GM21717 (cell line): ENCODE measurements around the gene ZNHIT2.
"Not testable (repeated sequence)": the region's sequence is repeated elsewhere in the genome, so short reads cannot be mapped to it uniquely, and the experiment has no call there.

Source experiments
- ATAC-seq: cut with Tn5 transposase; IDR thresholded peaks from one replicate; pipeline ENCODE4 v1.9.1; 2021; ENCODE audit warnings: mild to moderate bottlenecking, moderate library complexity; ENCODE audit not compliant: unreplicated experiment

ZNHIT2 gene

DNA sequence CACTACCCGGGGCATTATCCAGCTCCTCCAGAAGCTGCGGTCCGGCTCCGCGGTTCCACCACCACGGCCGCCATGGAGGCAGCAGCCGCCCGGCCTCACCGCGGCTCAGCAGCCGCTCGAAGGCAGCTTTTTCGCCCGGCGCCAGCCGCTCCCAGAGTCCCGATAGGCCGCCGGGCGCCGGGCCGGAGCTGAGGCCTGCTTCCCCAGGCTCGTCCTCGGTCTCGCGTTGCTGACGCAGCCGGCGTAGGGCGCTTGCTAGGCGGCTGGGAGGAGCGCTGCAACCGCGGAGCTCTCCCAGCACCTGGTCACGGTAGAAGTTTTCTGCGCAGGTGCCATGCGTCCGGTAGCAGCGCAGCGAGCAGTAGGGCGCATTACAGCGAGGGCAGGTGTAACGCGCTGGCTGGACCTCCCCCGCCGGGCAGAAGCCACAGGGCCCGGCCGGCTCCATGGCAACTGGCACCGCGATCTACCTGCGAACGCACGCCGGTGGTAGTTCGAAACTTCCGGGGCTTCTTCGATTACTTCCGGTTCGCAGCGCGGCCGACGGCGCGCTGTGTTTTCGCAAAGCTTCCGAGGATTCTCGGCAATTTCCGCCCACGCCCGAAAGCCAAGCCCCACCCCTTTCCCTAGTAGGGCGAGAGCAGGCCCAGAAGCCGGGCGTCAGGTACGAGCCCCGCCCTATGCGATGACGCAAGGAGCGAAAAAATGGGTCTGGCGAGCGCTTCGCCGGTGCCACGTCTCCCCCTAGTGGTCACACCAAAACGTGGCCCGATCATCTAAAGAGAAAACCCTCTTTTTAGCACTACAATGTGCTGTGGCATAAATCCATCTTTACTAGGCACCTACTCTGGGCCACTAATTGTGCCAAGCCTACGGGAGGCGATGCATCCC is at the start of gene ZNHIT2:
ZNHIT2 (minus strand) TSS at position 496 of the 891 bp plus-strand sequence; CDS start at position 448, 48 bp downstream.
- peak; percentile 42 for ATAC-seq

DNA sequence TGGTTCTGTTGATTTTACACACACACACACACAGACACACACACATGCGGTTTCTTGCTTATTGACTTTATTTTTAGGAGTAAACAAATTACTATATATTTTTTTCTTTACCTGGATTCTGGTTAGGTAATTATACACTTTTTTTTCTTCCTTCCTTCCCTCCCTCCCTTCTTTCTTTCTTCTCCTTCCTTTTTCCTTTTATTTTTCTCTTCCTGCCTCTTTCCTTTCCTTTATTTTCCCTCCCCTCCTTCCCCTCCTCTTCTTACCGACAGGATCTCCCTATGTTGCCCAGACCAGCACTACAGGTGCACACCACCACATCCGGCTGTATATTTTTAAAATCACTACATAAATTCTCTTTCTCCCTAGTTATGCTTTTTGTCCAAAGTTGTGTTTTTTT is 49.4 kb upstream of the ZNHIT2 start:
- no peak for ATAC-seq

DNA sequence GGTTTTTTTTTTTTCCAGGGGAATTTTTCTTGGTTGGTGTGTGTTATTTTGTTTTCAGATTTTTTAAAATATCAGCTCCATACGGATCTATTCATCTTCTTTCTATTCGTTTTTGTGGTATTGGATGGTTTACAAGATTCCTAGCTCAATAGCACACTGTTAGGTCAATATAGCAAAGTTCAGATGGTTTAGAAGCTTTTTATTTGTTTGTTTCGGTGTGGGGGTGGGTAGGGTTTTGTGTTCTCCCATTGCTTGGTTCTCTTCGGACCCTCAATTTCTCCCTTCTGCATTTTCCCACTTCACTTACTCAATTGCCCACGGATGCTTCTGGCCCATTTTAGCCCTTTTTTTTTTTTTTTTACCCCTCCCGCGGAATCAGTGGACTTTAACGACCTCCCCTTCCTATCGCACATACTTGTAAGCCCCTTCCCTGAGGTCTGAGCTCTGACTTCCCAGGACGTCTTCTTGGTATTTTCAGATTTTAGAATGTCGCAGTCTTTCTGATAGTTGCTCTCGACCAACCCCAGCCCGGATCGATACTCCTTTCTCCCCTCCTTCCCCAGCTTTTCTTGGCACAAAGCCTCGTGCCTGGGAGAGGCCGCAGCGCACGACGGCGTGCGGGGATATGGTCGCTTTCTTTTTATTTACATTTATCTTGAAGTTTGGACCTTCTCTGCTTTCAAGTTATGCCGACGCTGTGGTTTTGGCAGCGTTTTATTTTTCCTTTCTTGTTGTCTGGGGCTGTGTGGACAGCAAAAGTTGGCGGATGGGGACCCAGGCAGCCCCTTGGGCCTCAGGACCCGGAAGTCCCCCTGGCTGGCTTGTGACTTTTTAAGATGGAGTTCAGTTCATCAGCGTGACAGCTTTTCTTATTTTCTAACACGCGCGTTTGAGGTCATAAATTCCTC is 48.2 kb upstream of the ZNHIT2 start:
- no peak for ATAC-seq

DNA sequence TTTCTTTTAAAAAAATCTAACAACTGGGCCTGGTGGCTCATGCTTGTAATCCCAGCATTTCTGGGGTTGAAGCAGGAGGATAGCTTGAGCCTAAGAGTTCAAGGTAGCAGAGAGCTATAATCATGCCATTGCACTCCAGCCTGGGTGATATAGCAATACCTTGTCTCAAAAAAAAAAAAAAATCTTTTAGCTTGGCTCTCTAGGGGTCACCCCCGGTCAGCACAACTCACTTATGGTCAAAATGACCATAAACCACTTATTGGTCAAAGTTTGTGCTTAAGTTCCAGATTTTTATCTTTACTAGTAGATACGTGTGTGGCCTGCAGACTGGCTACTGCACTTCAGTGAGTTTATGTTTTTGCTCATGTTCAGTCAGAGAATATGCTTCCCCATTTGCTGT is 46.2 kb upstream of the ZNHIT2 start:
- ATAC-seq = no peak

DNA sequence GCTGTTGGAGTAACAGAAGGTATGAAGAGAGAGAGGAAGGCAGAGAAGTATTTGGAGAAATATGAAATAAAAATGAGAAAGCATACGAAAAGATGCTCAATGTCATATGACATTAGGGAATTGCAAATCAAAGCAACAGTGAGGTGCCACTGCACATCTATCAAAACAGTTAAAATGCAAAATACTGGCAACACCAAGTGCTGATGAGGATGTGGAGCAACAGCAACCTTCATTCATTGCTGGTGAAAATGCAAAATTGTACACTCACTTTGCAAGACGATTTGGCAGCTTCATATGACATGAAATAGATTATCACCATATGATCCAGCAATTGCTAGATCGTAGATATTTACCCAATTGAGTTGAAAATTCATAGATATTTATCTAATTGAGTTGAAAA is 43.1 kb upstream of the ZNHIT2 start:
- ATAC-seq = no peak

DNA sequence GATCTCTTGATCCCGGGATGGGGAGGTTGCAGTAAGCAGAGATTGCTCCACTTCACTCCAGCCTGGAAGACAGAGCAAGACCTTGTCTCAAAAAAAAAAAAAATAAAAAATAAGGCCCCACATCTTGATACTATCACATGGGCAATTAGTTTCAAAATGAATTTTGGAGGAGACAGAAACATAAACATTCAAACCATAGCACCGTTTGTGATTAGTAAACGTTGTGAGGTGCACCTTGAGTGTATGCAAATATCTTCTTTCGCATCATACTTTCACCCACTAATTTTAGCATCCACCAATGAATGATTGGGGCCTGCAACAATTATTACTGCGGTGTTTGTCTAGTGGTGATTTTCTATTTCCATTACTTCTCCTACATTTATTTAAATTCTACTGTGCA is 41.5 kb upstream of the ZNHIT2 start:
- peak; percentile 64 for ATAC-seq

DNA sequence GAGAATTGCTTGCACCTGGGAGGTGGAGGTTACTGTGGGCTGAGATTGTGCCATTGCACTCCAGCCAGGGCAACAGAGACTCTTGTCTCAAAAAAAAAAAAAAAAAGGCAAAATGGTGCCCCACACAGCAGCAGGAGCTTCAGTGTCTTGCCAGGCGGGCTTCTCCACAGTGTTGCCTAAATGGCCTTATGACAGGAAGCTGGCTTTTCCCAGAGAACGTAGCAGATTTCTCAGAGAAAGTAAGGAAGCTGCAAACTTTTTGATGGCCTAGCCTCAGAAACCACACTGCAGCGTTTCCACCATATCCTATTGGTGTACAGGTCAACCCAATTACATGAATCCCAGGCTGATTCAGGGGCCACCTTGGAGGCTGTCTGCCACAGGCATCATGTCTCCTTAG is 39.8 kb upstream of the ZNHIT2 start:
- ATAC-seq = no peak

DNA sequence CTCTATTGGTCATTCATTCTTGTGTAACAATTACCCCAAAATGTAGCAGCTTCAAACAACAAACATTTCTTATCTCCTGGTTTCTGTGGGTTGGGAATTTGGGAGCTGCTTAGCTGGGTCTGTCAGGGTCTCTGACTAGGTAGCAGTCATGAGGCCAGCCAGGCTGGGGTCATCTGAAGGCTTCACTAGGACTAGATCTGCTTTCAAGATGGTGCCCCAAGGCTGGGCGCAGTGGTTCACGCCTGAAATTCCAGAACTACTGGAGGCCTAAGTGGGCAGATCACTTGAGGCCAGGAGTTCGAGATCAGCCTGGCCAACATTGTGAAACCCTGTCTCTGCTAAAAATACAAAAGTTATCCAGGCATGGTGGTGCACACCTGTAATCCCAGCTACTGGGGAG is 39.4 kb upstream of the ZNHIT2 start:
- ATAC-seq = no peak

DNA sequence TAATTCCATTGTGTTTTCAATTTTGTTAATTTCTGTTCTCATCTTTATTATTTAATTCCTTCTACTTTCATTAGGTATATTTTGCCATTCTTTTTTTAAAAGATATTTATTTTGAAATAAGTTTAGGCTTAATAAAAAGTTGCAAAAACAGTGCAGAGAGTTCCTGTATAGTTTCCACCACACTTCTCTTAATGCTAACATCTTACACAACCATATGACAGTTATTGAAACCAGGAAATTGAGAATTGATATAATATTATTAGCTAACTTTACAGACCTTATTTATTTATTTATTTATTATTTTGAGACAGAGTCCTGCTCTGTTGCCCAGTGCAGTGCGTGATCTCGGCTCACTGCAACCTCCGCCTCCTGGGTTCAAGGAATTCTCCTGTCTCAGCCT is 38.8 kb upstream of the ZNHIT2 start:
- no peak for ATAC-seq

DNA sequence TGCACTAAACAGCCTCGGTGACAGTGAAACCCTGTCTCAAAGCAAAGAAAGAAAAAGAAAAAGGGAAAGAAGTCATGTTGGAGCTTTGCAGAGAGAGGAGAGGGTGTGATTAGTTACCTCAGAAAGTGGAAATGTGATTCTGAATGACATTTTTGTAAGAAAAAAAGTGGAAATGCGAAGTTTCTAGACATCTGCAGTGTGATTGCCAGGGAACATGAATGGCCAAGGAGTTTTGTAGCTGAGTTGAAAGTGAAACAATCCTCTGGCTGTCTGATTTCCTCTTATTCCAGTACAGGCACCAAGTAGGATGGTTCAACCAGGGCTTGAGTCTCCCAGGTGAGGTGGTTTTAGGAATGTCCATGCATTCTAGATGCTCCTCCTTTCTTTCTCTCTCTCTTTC is 34.6 kb upstream of the ZNHIT2 start:
- ATAC-seq = no peak

DNA sequence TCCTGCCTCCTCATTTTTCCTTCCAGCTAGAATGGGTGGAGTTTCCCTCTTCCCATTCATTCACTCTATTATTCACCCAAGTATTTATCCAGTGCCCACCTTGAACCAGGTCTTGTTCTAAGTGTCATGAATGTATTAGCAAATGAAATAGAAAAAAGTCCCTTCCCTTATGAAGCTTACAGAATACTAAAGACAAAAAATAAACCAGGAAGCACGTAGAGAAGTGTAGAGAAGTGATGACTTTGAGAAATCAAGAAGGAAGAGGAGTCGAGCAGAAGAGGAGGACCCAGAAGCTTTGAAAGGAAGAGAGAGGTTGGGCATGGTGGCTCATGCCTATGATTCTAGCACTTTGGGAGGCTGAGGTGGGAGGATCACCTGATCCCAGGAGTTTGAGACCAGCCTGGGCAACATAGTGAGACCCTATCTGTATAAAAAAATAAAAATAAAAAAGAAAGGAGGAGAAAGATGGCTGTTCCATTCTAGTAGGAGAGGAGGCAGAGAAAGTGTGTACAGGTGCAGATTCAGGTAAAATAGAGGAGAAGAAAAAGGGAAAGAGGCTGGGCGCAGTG is 33.9 kb upstream of the ZNHIT2 start:
- ATAC-seq = no peak

DNA sequence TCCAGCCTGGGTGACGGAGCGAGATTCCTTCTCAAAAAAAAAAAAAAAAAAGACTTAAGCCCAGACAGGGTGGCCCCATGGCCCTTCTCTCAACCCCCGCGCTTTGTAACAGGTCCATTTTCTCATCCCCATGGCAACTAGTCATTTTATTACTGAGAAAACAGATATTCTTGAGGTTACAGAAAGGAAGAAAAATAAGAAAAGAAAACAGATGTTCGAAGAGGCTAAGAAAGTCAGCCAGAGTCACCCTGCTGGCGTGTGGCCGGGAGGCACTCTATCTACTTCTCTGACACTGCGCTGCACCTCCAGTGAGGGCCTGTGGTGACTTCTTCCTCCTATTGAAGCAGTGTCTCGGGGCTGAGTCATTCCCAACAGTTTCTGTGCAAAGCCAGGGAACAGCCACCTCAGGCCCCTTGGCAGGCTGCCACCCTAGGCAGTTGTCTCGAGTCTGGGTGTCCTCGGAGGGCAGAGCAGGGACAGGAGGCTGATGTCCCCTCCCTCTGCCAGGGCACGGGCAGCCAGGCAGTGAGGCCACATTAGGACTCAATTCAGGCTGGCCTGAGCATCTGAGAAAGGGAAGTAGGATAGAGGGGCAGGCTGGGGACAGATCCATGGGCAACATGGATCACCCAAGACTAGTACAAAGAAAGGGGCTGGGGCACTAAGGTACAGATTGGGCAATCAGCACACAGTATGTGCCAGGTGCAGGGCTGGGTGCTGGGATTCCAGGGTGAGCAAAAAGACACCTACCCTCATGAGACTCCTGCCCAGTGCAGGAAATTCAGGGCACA is 33.2 kb upstream of the ZNHIT2 start:
- ATAC-seq = no peak

DNA sequence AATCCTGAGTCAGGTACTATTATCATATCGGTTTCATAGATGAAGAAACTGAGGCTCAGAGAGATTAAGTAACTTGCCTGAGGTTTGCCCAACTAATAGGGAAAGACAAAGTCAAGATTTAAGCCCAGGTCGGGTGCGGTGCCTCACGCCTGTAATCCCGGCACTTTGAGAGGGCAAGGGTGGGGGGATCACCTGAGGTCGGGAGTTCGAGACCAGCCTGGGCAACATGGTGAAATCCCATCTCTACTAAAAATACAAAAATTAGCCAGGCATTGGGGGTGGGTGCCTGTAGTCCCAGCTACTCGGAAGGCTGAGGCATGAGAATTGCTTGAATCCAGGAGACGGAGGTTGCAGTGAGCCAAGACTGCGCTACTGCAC is 32.6 kb upstream of the ZNHIT2 start:
- not testable (repeated sequence) for ATAC-seq

DNA sequence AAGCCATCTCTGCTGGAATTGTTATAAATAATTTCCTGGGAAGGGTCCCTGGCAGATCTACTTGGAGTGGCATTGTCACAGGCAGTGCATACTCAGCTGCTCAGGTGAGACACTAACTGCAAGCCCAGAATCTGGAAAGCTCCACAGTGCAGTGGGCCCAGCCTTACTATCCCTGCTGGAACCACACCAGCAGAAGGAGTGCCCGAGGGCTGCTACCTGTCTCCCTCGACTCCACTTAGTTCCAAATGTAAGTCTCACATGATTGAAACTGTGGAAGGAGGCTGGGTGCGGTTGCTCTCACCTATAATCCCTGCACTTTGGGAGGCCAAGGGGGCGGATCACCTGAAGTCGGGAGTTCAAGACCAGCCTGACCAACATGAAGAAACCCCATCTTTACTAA is 31.2 kb upstream of the ZNHIT2 start:
- no peak for ATAC-seq

DNA sequence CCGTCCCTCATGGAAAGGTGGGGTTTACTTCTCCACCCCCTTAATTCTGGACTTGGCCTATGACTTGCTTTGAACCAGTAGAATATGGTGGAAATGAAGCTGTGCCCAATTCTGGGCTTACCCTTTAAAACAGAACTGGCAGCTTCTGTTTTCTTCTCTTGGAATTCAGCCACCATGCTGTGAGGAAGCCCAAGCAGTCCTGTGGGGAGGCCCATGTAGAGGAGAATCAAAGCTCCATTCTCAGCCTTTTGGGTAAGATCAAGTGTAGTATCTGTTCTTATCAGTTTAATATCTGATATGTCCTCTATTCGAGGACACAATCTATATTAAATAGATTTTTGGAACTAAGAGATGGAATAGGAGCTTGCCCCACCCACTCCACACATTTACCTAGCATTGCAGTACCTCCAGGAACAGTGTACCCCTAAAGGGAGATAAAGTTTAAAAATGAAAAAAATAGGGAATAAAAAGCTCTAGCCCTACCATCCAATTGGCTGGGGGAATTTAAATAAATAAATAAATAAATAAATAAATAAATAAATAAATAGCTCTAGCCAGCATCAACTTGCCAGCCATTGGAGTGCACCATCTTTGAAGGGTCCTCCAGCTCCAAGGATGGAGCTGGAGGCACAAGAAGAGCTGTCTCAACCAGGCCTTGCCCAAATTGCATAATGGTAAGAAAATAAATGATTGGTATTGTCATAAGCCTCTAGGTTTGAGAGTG is 30.0 kb upstream of the ZNHIT2 start:
- ATAC-seq = no peak

DNA sequence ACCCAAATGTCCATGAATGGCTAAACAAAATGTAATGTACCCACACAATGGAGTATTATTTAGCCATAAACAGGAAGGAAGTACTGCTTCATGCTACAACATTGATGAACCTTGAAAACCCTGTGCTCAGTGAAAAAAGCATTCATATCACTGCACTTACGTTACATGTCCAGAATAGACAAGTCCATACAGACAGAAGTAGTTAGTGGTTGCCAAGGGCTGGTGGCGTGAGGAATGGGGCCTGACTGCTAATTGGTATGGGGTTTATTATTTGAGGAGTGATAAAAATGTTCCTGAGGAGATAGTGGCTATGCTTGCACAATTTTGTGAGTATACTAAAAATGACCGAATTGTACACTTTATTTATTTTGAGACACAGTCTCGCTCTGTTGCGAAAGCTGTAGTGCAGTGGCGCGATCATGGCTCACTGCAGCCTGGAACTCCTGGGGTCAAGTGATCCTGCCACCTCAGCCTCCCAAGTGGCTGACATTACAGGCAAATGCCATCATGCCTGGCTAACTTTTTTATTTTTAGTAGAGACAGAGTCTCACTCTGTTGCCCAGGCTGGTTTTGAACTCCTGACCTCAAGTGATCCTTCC is 24.5 kb upstream of the ZNHIT2 start:
- ATAC-seq = no peak

DNA sequence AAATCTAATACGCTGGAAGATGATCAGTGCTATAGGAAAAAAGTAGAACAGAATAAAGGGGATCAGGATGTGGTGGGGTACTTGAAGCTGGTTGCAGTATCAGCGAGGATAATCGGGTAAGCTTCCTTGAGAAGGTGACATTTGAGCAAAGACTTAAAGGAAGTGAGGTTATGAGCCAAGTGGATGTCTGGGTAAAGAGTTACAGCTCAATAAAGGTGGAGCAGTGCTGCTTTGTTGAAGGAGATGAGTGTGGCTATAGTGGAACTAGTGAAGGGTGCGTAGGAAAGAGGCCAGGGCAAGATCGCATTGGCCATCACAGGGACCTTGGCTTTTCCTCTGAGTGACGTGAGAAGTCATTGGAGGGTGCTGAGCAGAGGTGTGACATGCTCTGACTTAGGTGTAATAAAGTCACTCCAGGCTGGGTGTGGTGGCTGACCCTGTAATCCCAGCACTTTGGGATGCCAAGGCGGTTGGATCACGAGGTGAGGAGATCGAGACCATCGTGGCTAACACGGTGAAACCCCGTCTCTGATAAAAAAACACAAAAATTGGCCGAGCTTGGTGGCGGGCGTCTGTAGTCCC is 19.1 kb upstream of the ZNHIT2 start:
- no peak for ATAC-seq

DNA sequence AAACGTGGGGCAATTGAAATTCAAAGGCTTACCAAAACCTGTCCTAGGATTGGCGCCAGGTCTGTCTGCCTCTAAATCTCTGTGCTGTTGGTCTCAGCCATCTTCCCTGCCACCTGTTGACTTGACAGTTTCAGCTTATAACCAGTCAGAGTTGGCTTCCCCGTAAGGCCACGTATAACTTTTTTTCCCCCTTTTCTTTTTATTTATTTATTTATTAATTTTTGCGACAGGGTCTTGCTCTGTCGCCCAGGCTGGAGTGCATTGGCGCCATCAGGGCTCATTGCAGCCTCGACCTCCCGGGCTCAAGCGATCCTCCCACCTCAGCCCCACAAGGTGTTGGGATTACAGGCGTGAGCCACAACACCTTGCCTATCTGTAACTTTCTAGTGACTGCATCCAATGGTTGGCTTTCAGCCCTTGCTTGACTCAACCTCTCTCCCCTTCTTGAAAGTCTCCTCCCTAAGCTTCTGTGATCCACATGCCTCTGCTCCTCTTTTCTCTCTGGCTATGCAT is 18.2 kb upstream of the ZNHIT2 start:
- ATAC-seq = no peak

DNA sequence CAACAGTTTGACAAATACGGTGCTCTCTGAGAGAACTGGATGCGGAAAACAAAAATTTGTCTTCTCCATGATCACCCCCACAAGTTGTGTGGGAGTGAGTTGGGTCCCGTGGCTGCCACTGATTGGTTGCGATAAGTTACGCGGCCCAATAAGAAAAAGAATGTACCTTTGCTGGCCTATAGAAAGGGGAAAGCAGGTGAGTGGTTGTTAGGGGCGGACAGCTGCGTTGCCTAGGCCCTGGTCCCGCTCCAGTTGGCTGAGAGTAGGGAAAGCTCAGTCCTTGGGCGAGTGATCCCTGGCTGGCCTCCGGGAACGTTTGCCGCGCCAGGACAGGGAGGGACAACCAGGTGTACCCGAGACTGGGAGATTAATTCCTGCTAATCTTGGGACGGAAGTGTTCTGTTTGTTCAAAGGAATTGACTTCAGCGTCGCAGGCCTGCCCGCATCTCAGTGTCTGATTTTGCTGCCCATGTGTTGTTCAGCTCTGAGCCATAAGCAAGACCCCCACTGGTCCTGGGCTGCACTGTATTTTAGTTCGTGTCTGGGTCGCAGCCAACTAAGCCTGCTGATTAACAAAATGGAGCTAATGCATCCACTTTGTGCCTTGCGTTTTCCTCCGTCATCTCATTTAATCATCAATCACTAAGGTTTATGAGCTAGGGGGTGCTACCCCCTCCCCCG is 17.6 kb upstream of the ZNHIT2 start:
- peak; percentile 54 for ATAC-seq
